NT2/D1 (cell line): ENCODE results near the gene OR4N2.
"Not testable (repeated sequence)": the region's sequence is repeated elsewhere in the genome, so short reads cannot be mapped to it uniquely, and the experiment has no call there.

Experiments used
- YY1 ChIP-seq: IDR thresholded peaks from 2 replicates; pipeline ENCODE4 v1.6.1; 2011; ENCODE audit not compliant: insufficient read length, insufficient read depth
- ZNF274 ChIP-seq: IDR thresholded peaks from 2 replicates; pipeline ENCODE4 v1.6.1; 2011; ENCODE audit warnings: mild to moderate bottlenecking, low read depth, low read length

- not testable (repeated sequence) for TF ChIP-seq ZNF274, YY1
These were observed at the start of gene OR4N2 for GRCh38 chr14:19803470-19803869.
